HEK293T (cell line): ENCODE results near the gene LGALS12.

Experiments
- ARNT ChIP-seq: fragments of 450-650 bp; IDR thresholded peaks from 2 replicates; pipeline ENCODE4 v1.6.1; 2017; ENCODE audit warnings: mild to moderate bottlenecking
- BHLHE40 ChIP-seq: fragments of 450-650 bp; IDR thresholded peaks from 2 replicates; pipeline ENCODE4 v1.6.1; 2016; ENCODE audit warnings: mild to moderate bottlenecking, moderate library complexity, borderline replicate concordance
- CTBP1 ChIP-seq: fragments of 450-650 bp; IDR thresholded peaks from 2 replicates; pipeline ENCODE4 v1.6.1; 2016; ENCODE audit warnings: borderline replicate concordance
- ELF4 ChIP-seq: fragments of 450-650 bp; IDR thresholded peaks from 2 replicates; pipeline ENCODE4 v1.6.1; 2017; ENCODE audit warnings: antibody characterized with exemption
- FOXA1 ChIP-seq: fragments of 450-650 bp; IDR thresholded peaks from 2 replicates; pipeline ENCODE4 v1.6.1; 2016; ENCODE audit warnings: mild to moderate bottlenecking
- FOXM1 ChIP-seq: fragments of 450-650 bp; IDR thresholded peaks from 2 replicates; pipeline ENCODE4 v1.6.1; 2017; ENCODE audit warnings: mild to moderate bottlenecking, borderline replicate concordance
- HDGF ChIP-seq: fragments of 450-650 bp; IDR thresholded peaks from 2 replicates; pipeline ENCODE4 v1.6.1; 2017; ENCODE audit warnings: antibody characterized with exemption, borderline replicate concordance
- NFRKB ChIP-seq: fragments of 450-650 bp; IDR thresholded peaks from 2 replicates; pipeline ENCODE4 v1.6.1; 2016; ENCODE audit warnings: mild to moderate bottlenecking, moderate library complexity
- SP1 ChIP-seq: fragments of 450-650 bp; IDR thresholded peaks from 2 replicates; pipeline ENCODE4 v1.6.1; 2017
- SUZ12 ChIP-seq: fragments of 450-650 bp; IDR thresholded peaks from 2 replicates; pipeline ENCODE4 v1.6.1; 2016; ENCODE audit warnings: mild to moderate bottlenecking
- TARDBP ChIP-seq: fragments of 450-650 bp; IDR thresholded peaks from 2 replicates; pipeline ENCODE4 v1.6.1; 2016
- ZNF384 ChIP-seq: fragments of 450-650 bp; IDR thresholded peaks from 2 replicates; pipeline ENCODE4 v1.6.1; 2016
- TF ChIP-seq, protein P1 (sequence below): fragments of 450-650 bp; IDR thresholded peaks from 2 replicates; pipeline ENCODE4 v1.6.1; 2016

GRCh38 chr11:63511048-63511748 is 5.3 kb downstream of the LGALS12 start:
- TF ChIP-seq BHLHE40 (no peak), ARNT (no peak), SUZ12 (no peak), SP1 (no peak), NFRKB (no peak), ELF4 (no peak), ZNF384 (no peak), TARDBP (no peak), FOXM1 (no peak), FOXA1 (no peak), CTBP1 (no peak), HDGF (no peak)
- TF ChIP-seq, protein P1, sequence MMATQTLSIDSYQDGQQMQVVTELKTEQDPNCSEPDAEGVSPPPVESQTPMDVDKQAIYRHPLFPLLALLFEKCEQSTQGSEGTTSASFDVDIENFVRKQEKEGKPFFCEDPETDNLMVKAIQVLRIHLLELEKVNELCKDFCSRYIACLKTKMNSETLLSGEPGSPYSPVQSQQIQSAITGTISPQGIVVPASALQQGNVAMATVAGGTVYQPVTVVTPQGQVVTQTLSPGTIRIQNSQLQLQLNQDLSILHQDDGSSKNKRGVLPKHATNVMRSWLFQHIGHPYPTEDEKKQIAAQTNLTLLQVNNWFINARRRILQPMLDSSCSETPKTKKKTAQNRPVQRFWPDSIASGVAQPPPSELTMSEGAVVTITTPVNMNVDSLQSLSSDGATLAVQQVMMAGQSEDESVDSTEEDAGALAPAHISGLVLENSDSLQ = no peak
